ENCODE data around the gene ST6GALNAC5. TPM values are rescaled to one million over a fixed set of nuclear protein-coding genes. Genes with fewer than 3 reads are reported as not detected.

Gene ST6GALNAC5
- total RNA-seq, 4 donors from 2014 or later = 5.3 to 8.7 (median 8.2) TPM

DNA sequence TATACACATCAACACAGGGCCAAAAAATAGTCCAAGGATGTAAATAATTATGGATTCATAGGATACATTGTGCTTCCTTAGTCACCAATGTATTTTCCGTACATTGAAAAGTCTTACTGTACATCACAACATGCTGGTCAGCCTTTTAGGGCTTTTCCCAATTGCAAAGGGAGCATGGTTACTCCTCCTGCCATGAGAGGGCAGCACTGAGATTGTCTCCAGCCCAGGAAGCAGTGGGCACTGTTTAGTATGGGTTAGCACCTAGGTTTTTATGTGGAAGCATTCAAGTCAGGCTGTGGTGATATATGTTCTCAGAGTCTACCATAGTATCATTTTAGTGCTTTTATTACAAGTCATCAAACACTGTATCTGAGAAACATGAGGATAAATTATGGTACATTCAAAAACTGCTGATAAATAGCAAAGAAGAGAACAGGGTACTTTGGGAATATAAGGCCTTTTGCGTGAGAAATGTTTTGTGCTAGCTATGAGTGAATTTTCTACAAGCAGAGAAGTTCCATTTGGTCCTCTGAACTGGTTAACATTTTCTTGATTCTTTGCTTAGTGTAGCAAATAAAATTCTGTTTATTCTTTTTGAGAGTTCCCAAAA lies 34.0 kb downstream of the ST6GALNAC5 start:
- intact Hi-C loops (cut with DNase I) = no loop called here
- Histone ChIP-seq H3K9me3 (no peaks in the 10 kb centered on the region), H3K36me3 (no peaks in the 10 kb centered on the region), H3K4me1 (no peaks in the 10 kb centered on the region), H3K4me3 (no peak overlapping the region), H3K27ac (replicated peaks in 1 of 4) (no peak overlapping the region), H3K27me3 (no peaks in the 10 kb centered on the region)
- no peak for DNase-seq (ENCODE audit: extremely low spot score)
- TF ChIP-seq POLR2AphosphoS5 (IDR thresholded peaks at IDR 0.05) = no peak
- no peak for TF ChIP-seq POLR2A (IDR thresholded peaks at IDR 0.05; ENCODE audit: low read depth)
- TF ChIP-seq, protein P1, sequence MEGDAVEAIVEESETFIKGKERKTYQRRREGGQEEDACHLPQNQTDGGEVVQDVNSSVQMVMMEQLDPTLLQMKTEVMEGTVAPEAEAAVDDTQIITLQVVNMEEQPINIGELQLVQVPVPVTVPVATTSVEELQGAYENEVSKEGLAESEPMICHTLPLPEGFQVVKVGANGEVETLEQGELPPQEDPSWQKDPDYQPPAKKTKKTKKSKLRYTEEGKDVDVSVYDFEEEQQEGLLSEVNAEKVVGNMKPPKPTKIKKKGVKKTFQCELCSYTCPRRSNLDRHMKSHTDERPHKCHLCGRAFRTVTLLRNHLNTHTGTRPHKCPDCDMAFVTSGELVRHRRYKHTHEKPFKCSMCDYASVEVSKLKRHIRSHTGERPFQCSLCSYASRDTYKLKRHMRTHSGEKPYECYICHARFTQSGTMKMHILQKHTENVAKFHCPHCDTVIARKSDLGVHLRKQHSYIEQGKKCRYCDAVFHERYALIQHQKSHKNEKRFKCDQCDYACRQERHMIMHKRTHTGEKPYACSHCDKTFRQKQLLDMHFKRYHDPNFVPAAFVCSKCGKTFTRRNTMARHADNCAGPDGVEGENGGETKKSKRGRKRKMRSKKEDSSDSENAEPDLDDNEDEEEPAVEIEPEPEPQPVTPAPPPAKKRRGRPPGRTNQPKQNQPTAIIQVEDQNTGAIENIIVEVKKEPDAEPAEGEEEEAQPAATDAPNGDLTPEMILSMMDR (IDR thresholded peaks at IDR 0.05) = peak in 2 of 3 experiments; percentile 28 to 48
- no peak for TF ChIP-seq EP300 (IDR thresholded peaks at IDR 0.05)
- 88% methylated on average over 2 of the region's 2 CpGs for WGBS

DNA sequence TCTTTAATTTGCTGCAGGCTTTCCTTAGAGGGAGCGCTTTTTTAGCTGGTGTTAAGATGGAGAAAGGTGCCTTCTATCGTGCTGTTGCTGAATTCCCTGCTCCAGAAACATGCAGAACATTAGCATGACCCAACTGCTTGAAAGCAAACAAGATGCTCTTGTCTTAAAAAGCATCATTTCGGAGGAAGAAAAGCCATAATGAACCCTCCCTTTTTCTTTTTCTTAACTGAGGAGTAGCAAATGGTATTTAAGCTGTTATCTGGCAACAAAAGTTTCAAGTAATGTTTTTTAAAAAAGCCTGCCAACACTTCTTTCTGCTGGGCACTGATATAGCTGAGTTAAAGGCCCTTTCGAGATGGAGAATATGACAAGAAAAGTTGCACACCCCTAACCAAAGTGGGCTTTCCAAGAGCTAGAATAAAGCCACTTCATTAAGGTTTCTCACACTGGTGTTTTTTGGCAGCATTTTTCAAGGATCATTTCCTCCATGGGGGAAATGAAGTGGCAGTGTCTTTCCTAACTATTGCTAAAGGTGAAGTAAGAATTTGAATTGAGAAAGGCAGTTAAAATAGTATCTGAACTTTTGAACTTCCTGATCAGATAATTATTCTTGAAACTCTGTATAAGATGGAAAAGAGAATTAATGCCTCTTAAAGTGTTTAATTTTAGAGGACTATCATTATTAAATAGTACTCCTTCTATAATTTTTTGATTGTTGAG lies 38.8 kb downstream of the ST6GALNAC5 start:
- Histone ChIP-seq H3K4me1 (no peaks in the 10 kb centered on the region), H3K36me3 (no peaks in the 10 kb centered on the region), H3K4me3 (no peak overlapping the region), H3K27ac (replicated peaks in 1 of 4) (no peak overlapping the region), H3K9me3 (no peaks in the 10 kb centered on the region), H3K27me3 (no peaks in the 10 kb centered on the region)
- 70% methylated on average over 4 of the region's 4 CpGs for WGBS
- no peak for TF ChIP-seq POLR2AphosphoS5 (IDR thresholded peaks at IDR 0.05)
- no peak for TF ChIP-seq EP300 (IDR thresholded peaks at IDR 0.05)
- TF ChIP-seq POLR2A (IDR thresholded peaks at IDR 0.05; ENCODE audit: low read depth) = no peak
- TF ChIP-seq, protein P1 (IDR thresholded peaks at IDR 0.05) = no peak
- DNase-seq (ENCODE audit: extremely low spot score) = no peak
- intact Hi-C loops (cut with DNase I) = no loop called here

DNA sequence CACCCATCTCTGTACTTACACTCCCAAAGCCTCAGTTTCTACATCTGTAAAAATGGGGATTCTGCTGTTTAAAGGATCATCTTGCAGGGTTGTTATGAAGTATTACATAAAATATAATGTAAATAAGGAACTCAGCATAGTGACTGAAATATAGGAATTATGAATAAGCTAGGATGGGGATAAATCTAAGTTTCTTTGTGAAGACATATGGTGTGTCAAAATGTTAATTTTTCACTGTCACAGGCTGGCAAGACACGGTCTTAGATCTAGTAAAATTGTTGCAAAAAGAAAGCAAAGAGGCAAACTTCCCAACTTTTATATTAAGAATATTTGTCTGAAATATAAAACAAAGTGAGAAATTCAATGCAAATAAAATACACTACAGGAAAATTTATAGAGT lies 42.0 kb downstream of the ST6GALNAC5 start:
- no peak overlapping the region for H3K27ac ChIP-seq (replicated peaks in 1 of 4)

DNA sequence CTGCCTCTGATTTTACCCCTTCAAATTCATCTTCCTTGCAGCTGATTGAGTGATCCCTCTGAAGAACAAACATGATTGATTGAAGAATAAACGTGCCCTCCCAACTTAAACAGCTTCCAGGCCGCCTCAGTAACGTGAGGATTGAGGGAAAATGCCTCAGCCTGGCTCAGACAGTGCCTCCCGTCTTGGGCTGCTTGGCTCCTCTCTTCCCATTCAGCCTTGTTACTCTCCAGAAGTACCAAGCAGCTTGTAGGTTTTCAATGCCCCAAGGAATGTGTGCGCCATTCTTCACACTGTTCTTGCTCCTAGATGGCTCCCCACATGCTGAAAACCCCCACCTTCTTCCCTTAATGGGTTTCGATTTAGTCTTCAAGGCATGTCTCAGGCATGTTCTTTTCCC lies 51.8 kb downstream of the ST6GALNAC5 start:
- H3K4me1 ChIP-seq = no peaks in the 10 kb centered on the region
- TF ChIP-seq POLR2A (IDR thresholded peaks at IDR 0.05; ENCODE audit: low read depth) (no peak), POLR2AphosphoS5 (IDR thresholded peaks at IDR 0.05) (no peak)
- no peak overlapping the region for H3K27ac ChIP-seq (replicated peaks in 1 of 4)
- no peaks in the 10 kb centered on the region for H3K36me3 ChIP-seq
- H3K9me3 ChIP-seq = no peaks in the 10 kb centered on the region
- intact Hi-C loops (cut with DNase I) = no loop called here
- DNase-seq (ENCODE audit: extremely low spot score) = no peak
- no peaks in the 10 kb centered on the region for H3K27me3 ChIP-seq
- H3K4me3 ChIP-seq = no peak overlapping the region
- WGBS = 65% methylated on average over 6 of the region's 6 CpGs

More for the DNA sequence above, 42.0 kb downstream of the ST6GALNAC5 start:
- WGBS = 54% methylated on average over 1 of the region's 1 CpG
- H3K36me3 ChIP-seq = no peaks in the 10 kb centered on the region
- DNase-seq (ENCODE audit: extremely low spot score) = no peak
- H3K4me1 ChIP-seq = no peaks in the 10 kb centered on the region
- H3K4me3 ChIP-seq = no peak overlapping the region
- intact Hi-C loops (cut with DNase I) = no loop called here
- H3K9me3 ChIP-seq = no peaks in the 10 kb centered on the region
- TF ChIP-seq, protein P1 (IDR thresholded peaks at IDR 0.05) = no peak
- TF ChIP-seq POLR2AphosphoS5 (IDR thresholded peaks at IDR 0.05) (no peak), EP300 (IDR thresholded peaks at IDR 0.05) (no peak), POLR2A (IDR thresholded peaks at IDR 0.05; ENCODE audit: low read depth) (no peak)
- H3K27me3 ChIP-seq = no peaks in the 10 kb centered on the region

DNA sequence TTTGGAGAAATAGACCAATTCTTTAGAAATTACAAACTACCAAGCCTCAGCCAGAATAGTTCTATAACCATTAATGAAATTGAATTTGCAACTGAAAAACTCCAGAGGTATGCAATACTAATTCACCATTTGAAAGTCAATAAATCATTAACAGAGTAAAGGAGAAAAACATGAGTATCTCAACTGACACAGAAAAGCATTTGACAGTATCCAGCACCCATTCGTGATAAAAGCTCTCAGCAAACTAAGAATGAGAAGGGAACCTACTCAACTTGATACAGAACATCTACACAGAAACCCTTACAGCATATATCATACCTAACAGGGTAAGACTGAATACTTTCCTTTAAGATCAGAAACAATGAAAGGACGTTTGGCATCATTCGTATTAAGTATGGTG lies 54.3 kb downstream of the ST6GALNAC5 start:
- Histone ChIP-seq H3K4me1 (no peaks in the 10 kb centered on the region), H3K36me3 (no peaks in the 10 kb centered on the region), H3K27me3 (no peaks in the 10 kb centered on the region), H3K27ac (replicated peaks in 1 of 4) (no peak overlapping the region), H3K4me3 (no peak overlapping the region), H3K9me3 (no peaks in the 10 kb centered on the region)
- DNase-seq (ENCODE audit: extremely low spot score) = no peak
- no peak for TF ChIP-seq POLR2A (IDR thresholded peaks at IDR 0.05; ENCODE audit: low read depth)
- TF ChIP-seq, protein P1 (IDR thresholded peaks at IDR 0.05) = no peak
- intact Hi-C loops (cut with DNase I) = no loop called here
- 86% methylated on average over 3 of the region's 3 CpGs for WGBS

Data from esophagus muscularis mucosa (tissue), 4 donors.